Endothelial cell of umbilical vein (primary cell): ENCODE results near the gene PLA2G6.

Experiments used
- EZH2 ChIP-seq: IDR thresholded peaks from 2 replicates; pipeline ENCODE4 v1.6.1; 2012; ENCODE audit warnings: borderline replicate concordance, low read depth, mild to moderate bottlenecking, moderate library complexity, low read length, inconsistent platforms; ENCODE audit not compliant: severe bottlenecking
- FOS ChIP-seq: IDR thresholded peaks from 2 replicates; pipeline ENCODE4 v1.6.1; 2011; ENCODE audit warnings: mild to moderate bottlenecking, low read length, moderate library complexity, borderline replicate concordance; ENCODE audit not compliant: insufficient read depth
- GATA2 ChIP-seq: IDR thresholded peaks from 2 replicates; pipeline ENCODE4 v1.7.0; 2011; ENCODE audit warnings: low read depth, mild to moderate bottlenecking, moderate library complexity, mixed read lengths, low read length; ENCODE audit not compliant: insufficient read length, insufficient read depth
- JUN ChIP-seq: IDR thresholded peaks from 2 replicates; pipeline ENCODE4 v1.6.1; 2011; ENCODE audit warnings: borderline replicate concordance, low read depth; ENCODE audit not compliant: insufficient read length, insufficient read depth
- MAX ChIP-seq: IDR thresholded peaks from 2 replicates; pipeline ENCODE4 v1.6.1; 2011; ENCODE audit not compliant: insufficient read depth, insufficient read length
- MYC ChIP-seq: IDR thresholded peaks from one replicate; pipeline ENCODE4 v1.6.1; 2011; ENCODE audit warnings: mild to moderate bottlenecking, low read depth, low read length
- POLR2A ChIP-seq: IDR thresholded peaks from 2 replicates; pipeline ENCODE4 v1.6.1; 2012; ENCODE audit warnings: low read depth, mild to moderate bottlenecking, control low read depth, low read length
- POLR2AphosphoS5 ChIP-seq: IDR thresholded peaks from 2 replicates; pipeline ENCODE4 v1.6.1; 2012; ENCODE audit warnings: low read depth, mild to moderate bottlenecking, control low read depth, low read length, moderate library complexity; ENCODE audit not compliant: insufficient read depth
- TF ChIP-seq, protein P1 (sequence below), 2 donors: IDR thresholded peaks; 1 replicate in 1 of 2; 2 replicates in 1 of 2; pipeline ENCODE4 v1.5.1; 2011; ENCODE audit warnings: low read length in 2 of 2, mild to moderate bottlenecking in 2 of 2, moderate library complexity in 2 of 2, control low read depth in 1 of 2, inconsistent platforms in 1 of 2, low read depth in 1 of 2; ENCODE audit not compliant: insufficient read depth in 1 of 2; ENCODE audit errors: extremely low read depth in 1 of 2

DNA sequence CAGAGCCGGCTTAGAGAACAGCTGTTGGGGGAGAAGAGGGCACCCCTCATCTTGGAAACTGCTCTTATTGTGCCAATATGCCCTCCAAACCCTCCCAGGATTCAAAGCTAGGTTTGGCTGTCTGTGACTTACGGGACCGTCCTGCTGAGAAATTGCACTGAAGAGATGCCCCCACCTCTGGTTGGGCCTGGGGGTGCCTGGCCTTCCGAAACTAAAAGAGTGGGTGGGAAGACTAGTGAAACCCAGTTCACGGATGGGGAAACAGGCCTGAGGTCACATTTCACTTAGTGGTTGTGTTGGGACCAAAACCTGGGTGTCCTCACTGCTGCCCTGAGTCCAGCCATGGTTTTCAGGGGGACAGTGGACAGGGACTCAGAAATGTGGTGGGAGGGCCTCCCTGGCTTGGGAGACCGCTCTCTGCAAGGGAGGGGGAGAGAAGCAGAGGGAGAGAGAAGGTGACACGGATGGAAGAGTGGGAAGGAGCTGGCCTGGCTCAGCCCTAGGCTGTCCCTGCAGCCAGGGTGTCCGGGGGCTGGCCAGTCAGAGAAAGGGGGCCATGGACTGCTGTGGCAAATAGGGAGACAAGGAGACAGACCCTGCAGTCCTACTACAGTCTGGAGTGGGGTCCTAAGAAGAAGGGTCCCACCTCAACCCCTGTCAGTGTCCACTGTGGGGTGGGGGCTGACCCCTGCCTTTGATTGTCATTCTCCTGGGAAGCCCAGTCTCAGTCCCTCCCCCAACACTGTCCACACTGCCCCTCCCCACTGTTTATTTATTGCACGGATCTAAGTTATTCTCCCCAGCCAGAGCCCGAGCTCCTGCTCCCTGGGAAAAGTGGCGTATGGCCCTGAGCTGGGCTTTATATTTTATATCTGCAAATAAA, 33.8 kb upstream of the PLA2G6 start:
- TF ChIP-seq, protein P1, sequence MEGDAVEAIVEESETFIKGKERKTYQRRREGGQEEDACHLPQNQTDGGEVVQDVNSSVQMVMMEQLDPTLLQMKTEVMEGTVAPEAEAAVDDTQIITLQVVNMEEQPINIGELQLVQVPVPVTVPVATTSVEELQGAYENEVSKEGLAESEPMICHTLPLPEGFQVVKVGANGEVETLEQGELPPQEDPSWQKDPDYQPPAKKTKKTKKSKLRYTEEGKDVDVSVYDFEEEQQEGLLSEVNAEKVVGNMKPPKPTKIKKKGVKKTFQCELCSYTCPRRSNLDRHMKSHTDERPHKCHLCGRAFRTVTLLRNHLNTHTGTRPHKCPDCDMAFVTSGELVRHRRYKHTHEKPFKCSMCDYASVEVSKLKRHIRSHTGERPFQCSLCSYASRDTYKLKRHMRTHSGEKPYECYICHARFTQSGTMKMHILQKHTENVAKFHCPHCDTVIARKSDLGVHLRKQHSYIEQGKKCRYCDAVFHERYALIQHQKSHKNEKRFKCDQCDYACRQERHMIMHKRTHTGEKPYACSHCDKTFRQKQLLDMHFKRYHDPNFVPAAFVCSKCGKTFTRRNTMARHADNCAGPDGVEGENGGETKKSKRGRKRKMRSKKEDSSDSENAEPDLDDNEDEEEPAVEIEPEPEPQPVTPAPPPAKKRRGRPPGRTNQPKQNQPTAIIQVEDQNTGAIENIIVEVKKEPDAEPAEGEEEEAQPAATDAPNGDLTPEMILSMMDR (IDR thresholded peaks at IDR 0.05; ENCODE audit: extremely low read depth in 1 of 2, insufficient read depth in 1 of 2, low read depth in 1 of 2, low read length in 2 of 2) = no peak
- TF ChIP-seq POLR2A (peak; percentile 9), EZH2 (no peak), MAX (no peak), POLR2AphosphoS5 (peak; percentile 22), GATA2 (no peak), JUN (no peak), MYC (no peak), FOS (no peak)
